GOT3 (cell line): ENCODE data around the gene ACVR1C.
"Not testable (repeated sequence)": the region's sequence is repeated elsewhere in the genome, so short reads cannot be mapped to it uniquely, and the experiment has no call there.

Experiments used
- DNase-seq: peaks from one replicate; lab custom pipeline; 2025; ENCODE audit warnings: mixed read lengths; lab: John Stamatoyannopoulos, UW

ACVR1C gene

GRCh38 chr2:157574165-157574564, 54.5 kb downstream of the ACVR1C start:
- no peak for DNase-seq

GRCh38 chr2:157572725-157573124, 55.9 kb downstream of the ACVR1C start:
- no peak for DNase-seq

GRCh38 chr2:157566623-157567022, 62.0 kb downstream of the ACVR1C start:
- DNase-seq, result not testable (repeated sequence)

GRCh38 chr2:157566113-157566512, 62.6 kb downstream of the ACVR1C start:
- not testable (repeated sequence) for DNase-seq

DNA sequence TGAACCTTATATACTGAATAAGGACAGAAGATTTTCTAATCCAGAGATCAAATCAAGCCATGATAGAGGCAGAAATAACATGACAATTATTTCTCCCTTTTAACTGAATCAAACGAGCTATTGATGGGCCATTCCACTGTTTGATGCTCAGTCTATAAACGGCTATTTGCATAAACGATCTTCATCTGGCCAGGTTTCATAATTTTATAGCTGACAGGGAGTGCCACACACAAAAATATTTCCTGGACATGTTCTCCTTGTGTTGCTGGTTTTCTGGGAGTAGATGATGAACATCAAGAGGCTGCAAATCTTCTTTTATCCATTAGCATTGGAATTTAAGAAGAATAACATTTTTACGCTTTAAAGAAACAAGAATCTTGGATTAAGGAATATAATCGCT, 63.1 kb downstream of the ACVR1C start:
- no peak for DNase-seq

- no peak for DNase-seq
Measured at GRCh38 chr2:157559890-157560289, 68.8 kb downstream of the ACVR1C start.

- DNase-seq, result no peak
Measured at GRCh38 chr2:157559461-157559860, 69.2 kb downstream of the ACVR1C start.

DNA sequence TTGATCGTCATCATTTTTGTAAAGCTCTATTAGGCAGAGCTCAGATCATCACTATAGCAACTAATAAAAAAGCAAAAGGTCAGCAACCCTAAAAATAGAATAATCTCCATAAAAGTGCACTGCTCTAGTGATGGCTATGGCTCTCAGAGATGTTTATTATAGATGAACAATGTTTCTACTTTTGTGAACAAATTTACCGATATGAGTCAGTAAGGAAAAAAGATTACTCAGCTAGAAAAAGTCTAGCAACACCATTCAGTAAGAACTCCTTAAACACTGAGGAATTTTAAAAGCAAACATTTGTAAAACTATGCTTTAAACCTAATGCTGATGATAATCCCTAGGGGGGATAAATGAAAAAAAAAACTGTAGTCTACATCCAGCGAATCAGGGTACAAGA, 69.6 kb downstream of the ACVR1C start:
- no peak for DNase-seq

DNA sequence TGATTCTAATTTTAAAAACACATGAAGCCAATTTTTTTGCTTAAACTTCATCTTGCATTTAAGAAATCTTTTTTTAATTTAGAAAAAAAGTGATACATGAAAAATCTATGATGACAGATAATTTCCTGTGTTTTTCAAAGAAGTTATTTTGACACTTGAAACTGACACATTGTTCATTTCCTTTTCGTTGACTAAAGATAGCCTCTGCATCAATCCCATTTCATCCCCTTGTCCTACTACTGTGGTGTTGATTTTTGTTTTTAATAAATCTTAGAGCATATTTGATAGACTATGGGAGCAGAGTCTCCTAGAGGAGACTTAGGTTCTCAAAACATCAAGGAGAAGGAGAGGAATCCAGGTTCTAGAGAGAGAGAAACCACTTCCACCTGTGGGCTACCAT, 70.9 kb downstream of the ACVR1C start:
- DNase-seq, result no peak

GRCh38 chr2:157540102-157540501, 88.6 kb downstream of the ACVR1C start:
- no peak for DNase-seq

GRCh38 chr2:157538064-157538463, 90.6 kb downstream of the ACVR1C start:
- no peak for DNase-seq

GRCh38 chr2:157536815-157537214, 91.8 kb downstream of the ACVR1C start:
- DNase-seq, result no peak

- DNase-seq, result no peak
Measured at GRCh38 chr2:157528963-157529751, 99.5 kb downstream of the ACVR1C start.

DNA sequence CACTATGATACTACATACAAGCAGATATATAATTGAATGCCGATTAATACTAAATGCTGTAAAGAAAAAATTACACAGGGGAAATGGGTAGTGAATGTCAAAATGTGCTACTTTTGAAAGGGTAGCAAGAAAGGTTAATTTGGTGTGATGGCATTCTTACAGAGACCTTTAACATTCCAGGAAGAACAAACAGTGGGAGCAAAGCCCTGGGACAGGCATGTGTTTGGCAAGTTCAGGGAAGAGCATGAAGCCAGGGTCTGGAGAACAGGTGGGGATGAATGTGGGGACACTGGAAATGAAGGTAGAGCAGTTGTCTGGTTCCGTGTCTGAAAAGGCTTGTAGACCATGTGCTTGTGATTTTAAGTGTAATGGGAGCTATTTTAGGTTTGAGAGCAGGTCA, 102.6 kb downstream of the ACVR1C start:
- no peak for DNase-seq

DNA sequence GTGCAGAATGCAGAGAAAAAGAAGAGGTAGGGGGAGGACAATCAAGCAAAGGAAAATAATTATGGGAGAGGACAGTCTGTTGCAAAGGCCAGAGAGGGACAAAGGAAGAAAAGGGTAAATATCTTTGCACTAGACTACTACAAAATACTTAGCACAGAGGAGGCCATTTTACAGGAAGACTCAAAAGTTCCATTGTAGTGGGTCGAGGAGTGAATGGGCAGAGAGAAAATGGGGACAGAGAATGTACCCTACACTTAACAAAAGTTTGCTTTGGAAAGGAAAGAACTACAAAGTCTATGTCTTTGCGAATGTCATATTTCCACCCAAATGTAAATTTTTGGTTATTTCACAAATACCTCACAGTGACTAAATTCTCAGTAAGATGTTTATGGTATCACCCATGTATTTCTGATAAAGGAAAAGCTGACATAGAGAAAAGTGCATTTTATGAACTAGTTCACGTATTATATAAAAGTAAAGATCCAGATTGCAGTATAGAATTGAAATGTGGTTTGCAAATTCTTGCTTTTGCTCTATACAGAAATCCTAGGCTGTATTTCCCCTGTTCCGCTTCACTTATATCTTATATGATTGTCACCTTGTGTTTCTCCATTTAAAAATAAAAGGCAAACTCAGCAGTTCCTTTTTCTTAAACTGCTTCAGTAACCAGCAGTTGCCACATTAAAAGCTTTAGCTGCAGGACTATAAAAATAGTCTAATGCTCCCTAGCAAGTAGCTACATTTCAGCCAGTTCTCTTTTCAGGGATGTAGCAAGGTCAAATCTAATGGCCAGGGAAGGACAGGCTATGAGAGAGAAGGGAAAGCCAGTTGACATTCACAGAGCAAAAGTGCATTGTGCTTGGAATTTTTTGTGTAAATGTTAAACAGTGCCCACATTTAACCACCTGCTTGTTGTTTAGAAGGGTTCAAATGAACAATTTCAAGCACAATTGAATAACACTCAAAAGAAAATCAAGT, 105.1 kb downstream of the ACVR1C start:
- DNase-seq, result no peak

- DNase-seq, result not testable (repeated sequence)
Measured at GRCh38 chr2:157514966-157515365, 113.7 kb downstream of the ACVR1C start.

DNA sequence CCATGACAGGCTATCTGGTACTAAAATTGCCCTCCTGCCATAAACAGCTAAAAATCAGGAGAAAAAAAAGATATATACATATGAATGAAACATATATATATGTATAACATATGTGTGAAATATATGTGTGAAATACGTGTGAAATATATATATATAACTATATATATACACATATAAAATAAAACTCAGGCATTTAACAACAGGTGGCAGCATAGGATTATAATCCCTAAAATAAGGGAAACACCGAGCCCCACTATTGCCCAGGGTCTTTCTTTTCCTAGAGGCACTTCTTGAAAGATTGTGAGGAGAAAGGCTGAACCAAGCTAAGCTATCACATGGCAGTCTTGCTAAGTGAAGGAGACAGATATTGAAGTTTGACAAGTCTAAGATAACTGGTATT, 118.9 kb downstream of the ACVR1C start:
- DNase-seq, result no peak

DNA sequence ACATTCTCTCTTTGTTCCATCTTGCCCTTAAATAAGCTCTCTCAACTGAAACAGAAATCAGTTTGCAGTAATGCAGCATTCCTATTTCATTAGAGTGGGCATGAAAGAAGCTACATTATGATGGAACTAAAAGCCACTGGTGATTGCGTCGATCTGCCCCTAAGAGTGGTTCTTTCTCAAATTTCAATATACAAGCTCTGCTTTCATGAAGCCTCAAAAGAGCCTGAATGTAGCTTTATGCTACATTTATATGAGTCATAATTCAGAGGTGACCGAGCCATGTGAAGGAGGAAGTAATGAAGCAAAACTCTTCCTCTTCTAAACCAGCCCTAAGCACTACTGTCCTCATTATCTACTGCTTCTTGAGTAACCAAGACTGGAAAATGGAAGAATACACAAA, 120.0 kb downstream of the ACVR1C start:
- DNase-seq, result no peak

DNA sequence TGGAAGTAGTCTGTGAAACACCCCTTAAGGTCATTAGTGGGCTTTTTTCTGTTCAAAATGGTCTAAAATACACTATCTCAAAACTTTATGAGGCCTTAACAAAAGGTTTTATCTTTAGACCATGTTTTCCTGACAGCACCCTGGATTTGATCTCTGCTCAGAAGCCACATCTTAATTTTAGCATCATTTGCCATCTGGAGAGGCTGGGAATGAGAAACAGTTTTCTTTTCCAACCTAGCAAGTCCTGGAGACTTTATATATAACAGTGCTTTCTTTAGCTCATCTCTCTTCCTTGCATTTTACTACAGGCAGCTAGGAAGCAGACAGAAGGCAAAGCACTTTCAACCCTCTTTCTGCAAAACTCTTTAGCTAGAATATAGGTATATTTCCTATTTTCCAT, 122.1 kb downstream of the ACVR1C start:
- DNase-seq, result no peak

GRCh38 chr2:157504623-157505022, 124.0 kb downstream of the ACVR1C start:
- no peak for DNase-seq

GRCh38 chr2:157501026-157501425, 127.6 kb downstream of the ACVR1C start:
- no peak for DNase-seq

DNA sequence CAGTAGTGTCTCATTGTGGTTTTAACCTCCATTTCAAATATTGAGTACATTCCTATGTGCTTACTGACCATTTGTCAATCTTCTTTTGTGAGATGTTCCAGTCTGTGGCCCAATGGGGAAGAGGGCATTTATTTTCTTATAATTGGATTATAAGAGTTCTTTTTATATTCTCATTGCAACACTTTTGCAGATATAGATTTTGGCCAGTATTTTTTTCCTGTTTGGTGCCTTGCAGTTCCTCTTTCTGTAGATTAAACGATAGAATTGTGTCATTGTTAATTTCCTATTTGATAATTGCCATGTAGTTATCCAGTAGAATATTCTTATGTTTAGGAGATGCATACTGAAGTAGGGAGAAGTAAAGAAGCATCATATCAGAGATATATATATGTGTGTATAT, 128.3 kb downstream of the ACVR1C start:
- DNase-seq, result no peak

- no peak for DNase-seq
Measured at GRCh38 chr2:157498483-157498882, 130.2 kb downstream of the ACVR1C start.
